Stomach (tissue), 9 donors: ENCODE results near the gene USP12. TPM values are rescaled to one million over a fixed set of nuclear protein-coding genes. Genes with fewer than 3 reads are reported as not detected.

Experiments
- DNase-seq, 2 donors: peaks; one replicate each; pipeline versions ENCODE4 v3.0.0 to v3.0.0-alpha.2; 2013 to 2019
- H3K27ac ChIP-seq, 5 donors: fragments of 200-600 bp in 4 of 5; sonication (generic) in 4 of 5; one replicate each; pipeline ENCODE4 v1.5.1; 2013 to 2019; ENCODE audit warnings: mild to moderate bottlenecking in 1 of 5, moderate library complexity in 1 of 5
- H3K27me3 ChIP-seq, 3 donors: fragments of 200-600 bp; sonication (generic); one replicate each; pipeline ENCODE4 v1.5.1; 2017 to 2019; ENCODE audit warnings: mixed run types in 1 of 3
- H3K36me3 ChIP-seq, 4 donors: fragments of 200-600 bp; sonication (generic); 1 replicate in 3 of 4; 2 replicates in 1 of 4; pipeline ENCODE4 v1.5.1; 2016 to 2019
- H3K4me1 ChIP-seq, 4 donors: fragments of 200-600 bp; sonication (generic); one replicate each; pipeline ENCODE4 v1.5.1; 2016 to 2019
- H3K4me3 ChIP-seq, 4 donors: fragments of 200-600 bp; sonication (generic) in 3 of 4; one replicate each; pipeline ENCODE4 v1.5.1; 2016 to 2019; ENCODE audit warnings: mild to moderate bottlenecking in 1 of 4
- H3K9me3 ChIP-seq, 4 donors: fragments of 200-600 bp; sonication (generic); one replicate each; pipeline ENCODE4 v1.5.1; 2016 to 2019
- EP300 ChIP-seq: sonication (generic); formaldehyde crosslinking; IDR thresholded peaks from one replicate; pipeline ENCODE4 v1.6.1; 2017; ENCODE audit warnings: antibody characterized with exemption
- POLR2A ChIP-seq, 4 donors: fragments of 450-650 bp; IDR thresholded peaks; one replicate each; pipeline ENCODE4 v1.6.1; 2016; ENCODE audit warnings: antibody characterized with exemption in 4 of 4, control low read depth in 2 of 4, mild to moderate bottlenecking in 1 of 4, moderate library complexity in 1 of 4
- POLR2AphosphoS5 ChIP-seq, 3 donors: sonication (generic); formaldehyde crosslinking; IDR thresholded peaks; one replicate each; pipeline ENCODE4 v1.6.1; 2016; ENCODE audit warnings: antibody characterized with exemption in 3 of 3
- WGBS, 5 donors: extraction: QIAGEN DNeasy Blood & Tissue Kit in 3 of 5; methylation state at CpG; one replicate each; pipeline versions ENCODE4 v1.1.5 to v1.1.7; 2013 to 2018; 5-methylcytosine and 5-hydroxymethylcytosine counted together
- intact Hi-C: fragments of 100-400 bp; cut with DNase I; formaldehyde crosslinking; loops from one replicate; pipeline ENCODE4 v1.15.1; 2023; ENCODE audit warnings: low total_unique reads
- polyA plus RNA-seq, 3 donors: library from polyadenylated mRNA; stranded (reverse); fragments of 200-250 nt; gene quantifications; one replicate each; pipeline ENCODE4 v1.2.3, GENCODE V29; 2013
- total RNA-seq, 5 donors: library from RNA; depleted of rRNA; stranded (reverse); fragments of >200 nt; gene quantifications; one replicate each; pipeline versions ENCODE4 v1.1.0 to v1.2.3, GENCODE V29; 2014 to 2016
- TF ChIP-seq, protein P1 (sequence below), 7 experiments: fragments of 450-650 bp in 4 of 7; fragments of 200-600 bp in 3 of 7; sonication (generic) in 3 of 7; IDR thresholded peaks; one replicate each; pipeline ENCODE4 v1.5.1; 2016 to 2019; ENCODE audit warnings: antibody characterized with exemption in 7 of 7, control low read depth in 2 of 7, mild to moderate bottlenecking in 1 of 7
- donor health status: healthy with polysubstance abuse.
- donor health status: Bipolar disorder and iron deficiency.
- donor health status: healthy.

The USP12 gene
- total and polyA plus RNA-seq, 8 donors: 6.9 to 59.7 (median 21.6) TPM

DNA sequence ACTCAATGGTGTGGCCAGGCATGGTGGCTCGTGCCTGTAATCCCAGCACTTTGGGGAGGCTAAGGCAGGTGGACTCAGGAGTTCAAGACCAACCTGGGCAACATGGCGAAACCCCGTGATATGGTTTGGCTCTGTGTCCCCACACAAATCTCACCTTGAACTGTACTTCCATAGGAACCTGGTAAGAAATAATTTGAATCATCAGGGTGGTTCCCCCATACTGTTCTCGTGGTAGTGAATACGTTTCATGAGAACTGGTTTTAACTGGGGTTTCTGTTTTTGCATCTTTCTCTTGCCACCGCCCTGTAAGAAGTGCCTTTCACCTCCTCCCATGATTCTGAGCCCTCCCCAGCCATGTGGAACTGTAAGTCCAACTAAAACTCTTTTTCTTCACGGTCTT is 49.6 kb downstream of the USP12 start:
- DNase-seq: no peak
- Histone ChIP-seq H3K9me3 (peaks cover 0 to 12% (median 3%) of the 10 kb centered on the region in 4 donors), H3K36me3 (no peaks in the 10 kb centered on the region), H3K27me3 (no peaks in the 10 kb centered on the region), H3K4me1 (peaks cover 0 to 49% (median 30%) of the 10 kb centered on the region in 4 donors), H3K4me3 (no peak overlapping the region), H3K27ac (no peak overlapping the region)
- 86 to 98% (median 95%) methylated on average over 7 of the region's 7 CpGs for WGBS, 5 donors
- intact Hi-C loops: no loop called here
- TF ChIP-seq EP300 (no peak), POLR2AphosphoS5 (IDR thresholded peaks at IDR 0.05) (no peak), POLR2A (IDR thresholded peaks at IDR 0.05) (no peak)
- TF ChIP-seq, protein P1, sequence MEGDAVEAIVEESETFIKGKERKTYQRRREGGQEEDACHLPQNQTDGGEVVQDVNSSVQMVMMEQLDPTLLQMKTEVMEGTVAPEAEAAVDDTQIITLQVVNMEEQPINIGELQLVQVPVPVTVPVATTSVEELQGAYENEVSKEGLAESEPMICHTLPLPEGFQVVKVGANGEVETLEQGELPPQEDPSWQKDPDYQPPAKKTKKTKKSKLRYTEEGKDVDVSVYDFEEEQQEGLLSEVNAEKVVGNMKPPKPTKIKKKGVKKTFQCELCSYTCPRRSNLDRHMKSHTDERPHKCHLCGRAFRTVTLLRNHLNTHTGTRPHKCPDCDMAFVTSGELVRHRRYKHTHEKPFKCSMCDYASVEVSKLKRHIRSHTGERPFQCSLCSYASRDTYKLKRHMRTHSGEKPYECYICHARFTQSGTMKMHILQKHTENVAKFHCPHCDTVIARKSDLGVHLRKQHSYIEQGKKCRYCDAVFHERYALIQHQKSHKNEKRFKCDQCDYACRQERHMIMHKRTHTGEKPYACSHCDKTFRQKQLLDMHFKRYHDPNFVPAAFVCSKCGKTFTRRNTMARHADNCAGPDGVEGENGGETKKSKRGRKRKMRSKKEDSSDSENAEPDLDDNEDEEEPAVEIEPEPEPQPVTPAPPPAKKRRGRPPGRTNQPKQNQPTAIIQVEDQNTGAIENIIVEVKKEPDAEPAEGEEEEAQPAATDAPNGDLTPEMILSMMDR (IDR thresholded peaks at IDR 0.05): no peak

DNA sequence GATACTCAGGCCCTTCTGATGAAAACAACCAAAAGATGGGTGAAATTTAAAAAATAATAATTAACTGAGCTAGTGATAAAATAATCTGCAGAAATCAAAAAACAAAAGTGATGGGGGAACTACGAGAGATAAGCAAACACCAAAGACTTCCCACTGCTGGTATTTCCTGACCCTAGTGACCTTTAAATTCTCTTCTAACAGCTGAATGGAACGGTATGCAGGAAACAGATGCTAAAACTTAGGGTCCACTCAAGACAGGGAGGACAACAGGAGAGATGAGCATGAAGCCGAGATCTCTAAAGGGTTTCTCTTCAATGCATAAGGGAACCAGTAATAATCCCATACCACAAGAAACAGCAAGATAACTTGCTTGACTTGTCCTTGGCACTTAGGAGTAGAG is 50.8 kb downstream of the USP12 start:
- intact Hi-C loops: no loop called here
- WGBS, 5 donors: 41 to 44% (median 44%) methylated on average over 3 of the region's 3 CpGs
- Histone ChIP-seq H3K27me3 (no peaks in the 10 kb centered on the region), H3K4me3 (no peak overlapping the region), H3K27ac (no peak overlapping the region), H3K4me1 (peaks cover 0 to 42% (median 20%) of the 10 kb centered on the region in 4 donors), H3K9me3 (peaks cover 0 to 11% (median 3%) of the 10 kb centered on the region in 4 donors), H3K36me3 (peaks cover 0 to 6% (median 3%) of the 10 kb centered on the region in 4 donors)
- no peak for DNase-seq
- TF ChIP-seq, protein P1 (IDR thresholded peaks at IDR 0.05): no peak
- TF ChIP-seq POLR2AphosphoS5 (IDR thresholded peaks at IDR 0.05): no peak
- TF ChIP-seq POLR2A (IDR thresholded peaks at IDR 0.05): no peak
- TF ChIP-seq EP300: no peak

DNA sequence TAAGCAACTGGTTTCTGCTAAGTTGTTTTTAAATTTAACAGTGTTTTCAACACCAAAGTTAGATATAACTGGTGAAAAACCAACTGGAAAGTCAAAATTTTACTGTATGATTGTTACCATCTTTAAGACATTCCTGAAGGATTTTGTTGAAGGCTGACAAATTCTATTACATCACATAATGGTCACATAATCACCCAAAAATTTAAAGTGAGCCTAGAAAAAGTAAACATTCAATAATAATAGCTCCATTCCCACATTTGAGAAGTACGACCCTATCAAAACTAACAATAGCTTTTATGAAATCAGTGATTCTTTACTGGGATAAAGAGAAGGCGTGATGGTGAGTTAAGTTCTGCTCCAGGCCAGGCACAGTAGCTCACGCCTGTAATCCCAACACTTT is 51.6 kb downstream of the USP12 start:
- H3K4me1 ChIP-seq: peaks cover 0 to 36% (median 18%) of the 10 kb centered on the region in 4 donors
- TF ChIP-seq EP300: no peak
- no peak for TF ChIP-seq POLR2A (IDR thresholded peaks at IDR 0.05)
- TF ChIP-seq POLR2AphosphoS5 (IDR thresholded peaks at IDR 0.05): no peak
- TF ChIP-seq, protein P1 (IDR thresholded peaks at IDR 0.05): no peak
- intact Hi-C loops: no loop called here
- no peak overlapping the region for H3K4me3 ChIP-seq
- WGBS, 5 donors: 84 to 94% (median 91%) methylated on average over 3 of the region's 3 CpGs
- peaks cover 0 to 14% (median 11%) of the 10 kb centered on the region in 4 donors for H3K36me3 ChIP-seq
- H3K27me3 ChIP-seq: no peaks in the 10 kb centered on the region
- peaks cover 0 to 5% (median 2%) of the 10 kb centered on the region in 4 donors for H3K9me3 ChIP-seq
- no peak for DNase-seq
- H3K27ac ChIP-seq: no peak overlapping the region

DNA sequence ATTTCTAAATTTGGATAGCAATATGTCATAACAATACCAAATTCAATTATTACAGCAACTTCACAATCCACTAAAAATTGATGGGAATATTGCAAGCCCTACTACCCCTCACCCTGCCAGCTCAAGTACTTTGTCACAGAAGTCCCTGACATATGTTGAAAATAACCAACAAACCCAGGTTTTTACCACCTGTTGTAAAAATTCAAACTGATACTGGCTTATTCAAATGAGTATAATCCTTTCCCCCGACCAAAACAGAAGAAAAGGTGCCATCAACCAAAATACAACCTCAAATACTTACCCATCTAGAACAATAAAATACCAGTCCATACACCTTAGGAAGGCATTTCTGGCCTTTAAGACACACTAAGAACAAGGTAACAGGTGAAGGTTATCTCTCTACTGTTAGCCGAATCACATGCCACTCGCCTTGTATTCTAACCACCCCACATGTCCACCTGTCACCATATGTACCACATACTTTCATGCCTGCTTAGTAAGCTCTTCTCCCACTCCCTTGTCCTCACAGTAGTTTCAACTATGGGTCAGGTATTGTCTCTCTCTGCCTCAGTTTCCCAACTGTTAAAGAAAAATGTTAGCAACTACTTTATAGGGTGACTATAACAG is 53.1 kb downstream of the USP12 start:
- WGBS, 5 donors: 83 to 92% (median 88%) methylated on average over 3 of the region's 3 CpGs
- no peak overlapping the region for H3K4me3 ChIP-seq
- H3K27ac ChIP-seq: no peak overlapping the region
- H3K4me1 ChIP-seq: peaks cover 0 to 39% (median 18%) of the 10 kb centered on the region in 4 donors
- H3K36me3 ChIP-seq: peaks cover 0 to 17% (median 11%) of the 10 kb centered on the region in 4 donors
- H3K27me3 ChIP-seq: no peaks in the 10 kb centered on the region
- intact Hi-C loops: no loop called here
- DNase-seq: no peak
- H3K9me3 ChIP-seq: peaks cover 0 to 3% (median 1%) of the 10 kb centered on the region in 4 donors
- TF ChIP-seq POLR2A (IDR thresholded peaks at IDR 0.05) (no peak), POLR2AphosphoS5 (IDR thresholded peaks at IDR 0.05) (no peak), EP300 (no peak)
- TF ChIP-seq, protein P1 (IDR thresholded peaks at IDR 0.05): no peak
